ENCODE measurements around the gene AK2. TPM values are rescaled to one million over a fixed set of nuclear protein-coding genes. Genes with fewer than 3 reads are reported as not detected.

AK2 gene
- total and polyA plus RNA-seq, 10 of the 15 experiments (the other 5 are each of a cell fraction or from before 2014, with no cell fraction given): 52.3 to 500 (median 278) TPM

GRCh38 chr1:33047839-33048305 is 11.2 kb upstream of the AK2 start:
- TF ChIP-seq SMAD5 (IDR thresholded peaks at IDR 0.05; ENCODE audit: low read depth): no peak
- no peak for TF ChIP-seq NBN (IDR thresholded peaks at IDR 0.05)
- no peak for TF ChIP-seq FOXM1 (IDR thresholded peaks at IDR 0.05; ENCODE audit: low read depth, low read length)
- TF ChIP-seq ZNF274 (IDR thresholded peaks at IDR 0.05; ENCODE audit: insufficient read depth, insufficient read length): no peak
- TF ChIP-seq CEBPB (IDR thresholded peaks at IDR 0.05; ENCODE audit: borderline replicate concordance in 1 of 2, low read depth in 2 of 2, low read length in 2 of 2): no peak
- TF ChIP-seq NFYB (IDR thresholded peaks at IDR 0.05; ENCODE audit: insufficient read depth, low read depth, low read length): no peak
- no peak for TF ChIP-seq GABPA (IDR thresholded peaks at IDR 0.05; ENCODE audit: low read depth)
- TF ChIP-seq NFIC (IDR thresholded peaks at IDR 0.05; ENCODE audit: low read depth, low read length): no peak
- TF ChIP-seq ATF3 (IDR thresholded peaks at IDR 0.05; ENCODE audit: borderline replicate concordance, extremely low read depth, low read depth, low read length): no peak
- TF ChIP-seq IKZF1 (conservative IDR thresholded peaks at IDR 0.05): no peak
- RAD21 ChIA-PET (ENCODE audit: unreplicated experiment): interaction anchor here (1.5 kb wide), 2 partner anchors 13 to 112 kb away, joined by 3 read pairs; no protein-coding TSS in a partner anchor

More at GRCh38 chr1:33047839-33048305, 11.2 kb upstream of the AK2 start:
- H4K20me1 ChIP-seq (ENCODE audit: control insufficient read depth, insufficient read depth): no peaks in the 10 kb centered on the region
- POLR2A ChIA-PET: no interaction called here
- H3K4me3 ChIP-seq: no peak overlapping the region
- no peak overlapping the region for H3K27ac ChIP-seq (ENCODE audit: control insufficient read depth, insufficient read depth)
- CTCF ChIA-PET: interaction anchor here (0.8 to 1.2 kb wide), 4 partner anchors 9 to 116 kb away, joined by 3 to 4 read pairs (median 3); no protein-coding TSS in a partner anchor
- H3K79me2 ChIP-seq (ENCODE audit: control insufficient read depth, insufficient read depth, low read length): no peaks in the 10 kb centered on the region
- no peaks in the 10 kb centered on the region for H3K36me3 ChIP-seq (ENCODE audit: control insufficient read depth in 2 of 2, insufficient read depth in 2 of 2, low read length in 1 of 2)
- no peak overlapping the region for H2AFZ ChIP-seq (ENCODE audit: control insufficient read depth, low read depth, low read length)
- ATAC-seq (no peak), DNase-seq (ENCODE audit: low read depth, low spot score) (no peak), FAIRE-seq (no peak)
- H3K27me3 ChIP-seq (replicated peaks in 1 of 2; ENCODE audit: control insufficient read depth in 2 of 2, insufficient read depth in 2 of 2, low read length in 1 of 2): no peaks in the 10 kb centered on the region; a peak in 1 of 4 replicates
- WGBS (ENCODE audit: insufficient coverage, insufficient replicate concordance, low lambda C conversion rate, missing lambda C conversion rate): 22% methylated on average over 2 of the region's 2 CpGs
- intact Hi-C loops (cut with micrococcal nuclease; ENCODE audit: unreplicated experiment) (no loop called here), in situ Hi-C loops (cut with MboI) (no loop called here)
- H3K4me1 ChIP-seq (ENCODE audit: control insufficient read depth, insufficient read depth, low read length): no peaks in the 10 kb centered on the region
- no TSS peak for BruUV-seq (replicated peaks)
- SMC1A ChIA-PET (ENCODE audit: uncharacterized antibody, unreplicated experiment): interaction anchor here (1.0 to 1.2 kb wide), 3 partner anchors 12 to 22 kb away, joined by 3 to 5 read pairs (median 4); no protein-coding TSS in a partner anchor
- H3K9me3 ChIP-seq (replicated peaks; ENCODE audit: control insufficient read depth, insufficient read depth, low read length): no peaks in the 10 kb centered on the region
- no peak overlapping the region for H3K4me2 ChIP-seq (ENCODE audit: control insufficient read depth, insufficient read depth)
- H3K9ac ChIP-seq (ENCODE audit: control insufficient read depth, insufficient read depth, low read length): no peak overlapping the region
